Lower leg skin (tissue), 3 donors: Measurements from ENCODE around the gene CYP27B1.

Experiments used
- CTCF ChIP-seq, 3 donors: fragments of 450-650 bp; IDR thresholded peaks; one replicate each; pipeline ENCODE4 v1.5.1; 2016; ENCODE audit warnings: antibody characterized with exemption in 3 of 3, mild to moderate bottlenecking in 3 of 3, moderate library complexity in 2 of 3
- POLR2A ChIP-seq, 2 donors: fragments of 450-650 bp; IDR thresholded peaks; one replicate each; pipeline ENCODE4 v1.6.1; 2016 to 2017; ENCODE audit warnings: antibody characterized with exemption in 2 of 2, mild to moderate bottlenecking in 1 of 2, moderate library complexity in 1 of 2

GRCh38 chr12:57746025-57746424 lies 20.9 kb downstream of the CYP27B1 start:
- no peak for TF ChIP-seq CTCF (IDR thresholded peaks at IDR 0.05)
- TF ChIP-seq POLR2A (IDR thresholded peaks at IDR 0.05) = no peak
